ENCODE data around the gene DDN.

DDN gene

DNA sequence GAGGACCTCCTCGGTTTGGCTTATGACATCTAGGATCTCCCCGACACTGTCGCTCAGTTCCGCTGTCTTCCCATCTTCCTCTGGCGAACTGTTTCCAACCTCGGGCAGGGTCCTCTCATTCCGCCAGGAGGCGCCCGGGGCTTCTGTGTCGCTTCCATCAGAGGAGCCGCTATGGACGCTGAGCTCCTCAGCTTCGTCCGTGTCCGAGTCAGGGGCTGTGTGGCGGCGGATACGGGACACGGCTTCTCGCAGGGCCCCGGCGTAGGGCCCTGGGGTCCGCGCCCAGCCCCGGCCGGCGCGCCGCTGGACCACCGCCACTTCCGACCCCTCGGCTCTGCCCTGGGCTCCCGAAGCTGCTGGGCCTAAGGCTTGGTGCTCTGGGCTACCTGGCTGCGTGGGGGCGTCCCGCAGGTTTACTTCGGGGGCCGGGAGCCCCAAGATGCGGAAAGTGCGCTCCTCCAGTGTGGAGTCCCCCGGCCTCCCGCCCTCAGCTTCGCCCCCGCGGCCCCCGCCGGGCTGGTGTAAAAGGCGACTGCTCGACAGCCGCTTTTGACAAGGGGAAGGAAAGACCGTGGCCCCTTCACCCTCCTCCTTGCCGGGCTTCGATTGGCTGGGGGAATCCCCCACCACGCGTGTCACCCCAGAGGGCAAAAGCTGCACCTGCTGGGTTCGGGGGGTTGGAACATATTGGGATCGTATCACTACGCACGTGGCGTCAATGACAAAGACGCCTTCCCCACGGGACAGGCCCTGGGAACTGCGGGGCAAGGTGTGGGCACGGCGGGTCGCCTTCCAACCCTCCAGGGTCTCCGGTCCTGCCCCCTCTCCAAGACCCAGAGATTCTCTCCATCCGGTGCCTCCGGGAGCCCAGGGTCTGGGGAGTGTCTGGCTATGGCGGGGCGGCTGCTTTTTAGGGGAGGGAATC, 2.1 kb downstream of the DDN start:
- H3K79me1 ChIP-seq (ENCODE audit: low read length) = no peaks in the 10 kb centered on the region
- whole genome bisulfite sequencing (ENCODE audit: extremely low coverage, insufficient coverage, insufficient read length) = no CpG with 5 or more reads among the region's 71 CpGs
- no peak overlapping the region for H3K4me3 ChIP-seq (ENCODE audit: low read depth, low read length)
- H3K27me3 ChIP-seq (ENCODE audit: insufficient read depth, low read length) = peaks cover 41% of the 10 kb centered on the region
- H3K36me3 ChIP-seq (ENCODE audit: control insufficient read depth in 1 of 2, insufficient read depth in 2 of 2, low read length in 2 of 2) = peaks cover 6 to 8% of the 10 kb centered on the region in 2 experiments
- no peak overlapping the region for H4K12ac ChIP-seq (ENCODE audit: low read depth, low read length)
- no peak overlapping the region for H3K27ac ChIP-seq (ENCODE audit: low read depth, low read length)
- H3K14ac ChIP-seq (ENCODE audit: low read length) = no peak overlapping the region
- H4K8ac ChIP-seq (ENCODE audit: low read depth, low read length) = no peak overlapping the region
- H3K4ac ChIP-seq (ENCODE audit: low read depth, low read length) = no peak overlapping the region
- no peak overlapping the region for H2BK120ac ChIP-seq (ENCODE audit: insufficient read depth, low read length, poor library complexity)
- H2AFZ ChIP-seq (ENCODE audit: insufficient read depth, low read length, poor library complexity) = peak overlapping the region; percentile 1
- no peak overlapping the region for H4K91ac ChIP-seq (ENCODE audit: low read depth, low read length)
- no peak overlapping the region for H3K9ac ChIP-seq (ENCODE audit: low read length)
- H2BK5ac ChIP-seq (ENCODE audit: low read depth, low read length, poor library complexity) = no peak overlapping the region
- H3K4me2 ChIP-seq (ENCODE audit: low read length) = peak overlapping the region; percentile 70
- DNase-seq = peak; percentile 72 to 88
- no peak overlapping the region for H3K23ac ChIP-seq (ENCODE audit: low read length)
- peaks cover 24 to 27% of the 10 kb centered on the region in 2 experiments for H3K4me1 ChIP-seq (ENCODE audit: control insufficient read depth in 1 of 2, insufficient read depth in 2 of 2, low read length in 2 of 2)
- no peak overlapping the region for H2BK12ac ChIP-seq (ENCODE audit: low read length)
- H3K79me2 ChIP-seq (ENCODE audit: control insufficient read depth, insufficient read depth, low read length, poor library complexity) = no peaks in the 10 kb centered on the region
- no peak overlapping the region for H3K18ac ChIP-seq (ENCODE audit: low read length)
- H3K9me3 ChIP-seq (ENCODE audit: insufficient read depth, low read depth, low read length) = peaks cover 3% of the 10 kb centered on the region
- no peak overlapping the region for H2AK5ac ChIP-seq (ENCODE audit: low read length)

DNA sequence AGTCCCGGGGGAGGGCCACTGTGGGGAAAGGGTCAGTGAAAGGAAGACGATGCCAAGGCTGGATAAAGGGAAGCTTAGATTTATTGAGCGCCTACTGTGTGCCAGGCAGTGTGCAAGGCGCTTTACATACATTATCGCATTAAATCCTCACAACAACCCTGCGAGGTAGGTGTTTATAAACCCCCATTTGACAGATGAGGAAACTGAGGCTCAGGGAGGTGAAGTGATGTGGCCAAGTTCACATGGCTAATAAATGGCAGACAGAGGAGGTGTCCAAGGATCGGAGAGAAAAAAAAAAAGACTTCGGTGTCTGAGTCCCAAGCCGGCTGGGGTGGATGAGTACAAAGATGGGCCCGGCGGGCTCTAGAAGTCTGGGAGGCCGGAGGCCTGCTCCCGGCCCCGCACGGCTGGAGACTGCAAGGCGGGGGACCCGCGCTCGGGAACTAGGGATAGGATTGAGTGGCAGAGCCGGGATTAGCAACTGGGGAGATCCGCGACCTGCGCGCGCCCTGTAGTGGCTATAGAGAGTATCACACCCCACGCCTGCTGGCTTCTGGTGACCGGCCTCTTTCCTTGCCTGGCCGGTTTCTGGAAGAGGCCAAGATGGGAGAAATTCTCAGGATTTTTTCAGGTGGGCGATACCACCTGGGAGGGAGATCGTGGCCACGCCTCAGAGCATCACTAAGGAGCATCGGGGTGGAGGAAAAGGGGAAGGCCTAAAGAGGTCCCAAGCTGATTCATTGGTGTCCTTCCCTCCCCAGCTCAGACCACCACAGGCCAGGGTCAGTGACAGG, 3.9 kb downstream of the DDN start:
- Histone ChIP-seq H2BK5ac (ENCODE audit: low read depth, low read length, poor library complexity) (no peak overlapping the region), H3K18ac (ENCODE audit: low read length) (no peak overlapping the region), H2BK12ac (ENCODE audit: low read length) (no peak overlapping the region), H4K8ac (ENCODE audit: low read depth, low read length) (no peak overlapping the region), H3K4me3 (ENCODE audit: low read depth, low read length) (no peak overlapping the region), H3K4ac (ENCODE audit: low read depth, low read length) (no peak overlapping the region), H3K4me2 (ENCODE audit: low read length) (peak overlapping the region; percentile 48), H3K27ac (ENCODE audit: low read depth, low read length) (no peak overlapping the region), H3K79me1 (ENCODE audit: low read length) (no peaks in the 10 kb centered on the region), H2AK5ac (ENCODE audit: low read length) (no peak overlapping the region), H2BK120ac (ENCODE audit: insufficient read depth, low read length, poor library complexity) (no peak overlapping the region), H3K9me3 (ENCODE audit: insufficient read depth, low read depth, low read length) (peaks cover 3% of the 10 kb centered on the region), H3K36me3 (ENCODE audit: control insufficient read depth in 1 of 2, insufficient read depth in 2 of 2, low read length in 2 of 2) (peaks cover 0 to under 1% of the 10 kb centered on the region in 2 experiments), H3K23ac (ENCODE audit: low read length) (no peak overlapping the region), H4K91ac (ENCODE audit: low read depth, low read length) (no peak overlapping the region), H3K27me3 (ENCODE audit: insufficient read depth, low read length) (peaks cover 41% of the 10 kb centered on the region), H4K12ac (ENCODE audit: low read depth, low read length) (no peak overlapping the region), H3K9ac (ENCODE audit: low read length) (no peak overlapping the region), H2AFZ (ENCODE audit: insufficient read depth, low read length, poor library complexity) (no peak overlapping the region), H3K79me2 (ENCODE audit: control insufficient read depth, insufficient read depth, low read length, poor library complexity) (no peaks in the 10 kb centered on the region), H3K14ac (ENCODE audit: low read length) (no peak overlapping the region), H3K4me1 (ENCODE audit: control insufficient read depth in 1 of 2, insufficient read depth in 2 of 2, low read length in 2 of 2) (peaks cover 24 to 27% of the 10 kb centered on the region in 2 experiments)
- WGBS (ENCODE audit: extremely low coverage, insufficient coverage, insufficient read length) = no CpG with 5 or more reads among the region's 32 CpGs
- DNase-seq = peak; percentile 80 to 88

DNA sequence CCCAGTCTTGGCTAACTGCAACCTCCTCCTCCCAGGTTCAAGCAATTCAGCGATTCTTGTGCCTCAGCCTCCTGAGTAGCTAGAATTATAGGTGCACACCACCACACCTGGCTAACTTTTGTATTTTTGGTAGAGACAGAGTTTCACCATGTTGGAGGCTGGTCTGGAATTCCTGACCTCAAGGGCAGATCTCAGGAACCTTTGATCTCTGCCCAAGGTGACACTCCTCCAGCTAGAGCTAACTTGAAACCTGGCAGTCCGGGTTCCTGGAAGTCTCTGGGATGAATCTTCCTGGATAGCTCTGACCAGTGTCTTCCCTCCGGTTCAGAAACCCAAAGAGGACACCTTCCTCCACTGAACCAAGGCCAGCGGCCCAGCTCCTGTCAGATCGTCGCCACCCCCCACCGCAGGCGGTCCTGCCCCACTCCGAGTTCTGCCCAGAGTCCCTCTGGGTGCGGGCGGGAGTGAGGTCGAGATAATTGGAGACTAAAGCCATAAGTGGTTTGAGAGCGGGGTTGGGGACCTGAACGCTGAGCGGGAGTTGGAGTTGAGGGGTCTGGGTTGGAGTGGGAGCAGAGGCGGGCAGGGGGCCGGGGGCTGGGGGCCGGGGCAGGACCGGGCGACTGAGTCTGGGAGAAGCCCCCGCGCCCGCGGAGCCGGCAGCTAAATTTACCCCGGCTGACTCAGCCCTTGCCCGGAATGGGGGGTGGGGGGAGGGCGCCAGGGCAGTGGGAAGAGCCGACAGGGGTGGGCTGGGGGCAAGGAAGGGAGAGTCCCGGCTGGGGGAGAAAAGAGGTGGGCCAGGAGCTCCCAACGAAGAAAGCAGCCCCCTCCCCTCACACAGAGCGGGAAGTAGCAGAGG, 4.7 kb downstream of the DDN start:
- Histone ChIP-seq H3K14ac (ENCODE audit: low read length) (no peak overlapping the region), H3K4me2 (ENCODE audit: low read length) (no peak overlapping the region), H3K27ac (ENCODE audit: low read depth, low read length) (no peak overlapping the region), H4K91ac (ENCODE audit: low read depth, low read length) (no peak overlapping the region), H4K8ac (ENCODE audit: low read depth, low read length) (no peak overlapping the region), H2BK120ac (ENCODE audit: insufficient read depth, low read length, poor library complexity) (no peak overlapping the region), H3K36me3 (ENCODE audit: control insufficient read depth in 1 of 2, insufficient read depth in 2 of 2, low read length in 2 of 2) (no peaks in the 10 kb centered on the region), H3K79me2 (ENCODE audit: control insufficient read depth, insufficient read depth, low read length, poor library complexity) (no peaks in the 10 kb centered on the region), H2BK12ac (ENCODE audit: low read length) (no peak overlapping the region), H3K9me3 (ENCODE audit: insufficient read depth, low read depth, low read length) (peaks cover 3% of the 10 kb centered on the region), H2AFZ (ENCODE audit: insufficient read depth, low read length, poor library complexity) (no peak overlapping the region), H3K9ac (ENCODE audit: low read length) (no peak overlapping the region), H2AK5ac (ENCODE audit: low read length) (no peak overlapping the region), H3K18ac (ENCODE audit: low read length) (no peak overlapping the region), H3K27me3 (ENCODE audit: insufficient read depth, low read length) (peaks cover 34% of the 10 kb centered on the region), H4K12ac (ENCODE audit: low read depth, low read length) (no peak overlapping the region), H3K4ac (ENCODE audit: low read depth, low read length) (no peak overlapping the region), H3K4me3 (ENCODE audit: low read depth, low read length) (no peak overlapping the region), H2BK5ac (ENCODE audit: low read depth, low read length, poor library complexity) (no peak overlapping the region), H3K23ac (ENCODE audit: low read length) (no peak overlapping the region), H3K4me1 (ENCODE audit: control insufficient read depth in 1 of 2, insufficient read depth in 2 of 2, low read length in 2 of 2) (peaks cover 18 to 22% of the 10 kb centered on the region in 2 experiments), H3K79me1 (ENCODE audit: low read length) (no peaks in the 10 kb centered on the region)
- no peak for DNase-seq
- no CpG with 5 or more reads among the region's 32 CpGs for WGBS (ENCODE audit: extremely low coverage, insufficient coverage, insufficient read length)

DNA sequence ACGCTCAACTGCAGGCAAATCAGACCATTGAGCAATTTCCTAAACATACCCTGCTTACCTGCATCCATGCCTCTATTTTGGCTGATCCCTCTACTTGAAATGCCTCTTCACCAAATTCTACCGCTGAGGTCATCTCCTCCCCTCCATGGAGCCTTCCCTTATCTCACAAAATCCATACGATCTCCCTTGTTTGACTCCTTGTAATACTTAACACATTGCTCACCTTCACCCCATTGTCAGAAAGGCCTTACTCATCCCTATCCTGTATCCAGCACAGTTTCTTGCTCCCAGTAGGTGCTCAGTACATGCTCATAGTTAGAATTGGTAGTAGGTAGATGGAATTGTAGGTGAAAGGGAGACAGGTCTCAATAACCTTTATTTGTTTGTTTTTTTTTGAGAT, 5.4 kb downstream of the DDN start:
- Histone ChIP-seq H3K9ac (ENCODE audit: low read length) (no peak overlapping the region), H3K27me3 (ENCODE audit: insufficient read depth, low read length) (peaks cover 28% of the 10 kb centered on the region), H3K79me2 (ENCODE audit: control insufficient read depth, insufficient read depth, low read length, poor library complexity) (no peaks in the 10 kb centered on the region), H3K27ac (ENCODE audit: low read depth, low read length) (no peak overlapping the region), H3K4me3 (ENCODE audit: low read depth, low read length) (no peak overlapping the region), H2BK5ac (ENCODE audit: low read depth, low read length, poor library complexity) (no peak overlapping the region), H3K18ac (ENCODE audit: low read length) (no peak overlapping the region), H4K91ac (ENCODE audit: low read depth, low read length) (no peak overlapping the region), H4K8ac (ENCODE audit: low read depth, low read length) (no peak overlapping the region), H2BK120ac (ENCODE audit: insufficient read depth, low read length, poor library complexity) (no peak overlapping the region), H3K14ac (ENCODE audit: low read length) (no peak overlapping the region), H2AK5ac (ENCODE audit: low read length) (no peak overlapping the region), H3K9me3 (ENCODE audit: insufficient read depth, low read depth, low read length) (peaks cover 3% of the 10 kb centered on the region), H2BK12ac (ENCODE audit: low read length) (no peak overlapping the region), H2AFZ (ENCODE audit: insufficient read depth, low read length, poor library complexity) (no peak overlapping the region), H3K23ac (ENCODE audit: low read length) (no peak overlapping the region), H3K4ac (ENCODE audit: low read depth, low read length) (no peak overlapping the region), H3K36me3 (ENCODE audit: control insufficient read depth in 1 of 2, insufficient read depth in 2 of 2, low read length in 2 of 2) (no peaks in the 10 kb centered on the region), H3K4me1 (ENCODE audit: control insufficient read depth in 1 of 2, insufficient read depth in 2 of 2, low read length in 2 of 2) (peaks cover 15 to 18% of the 10 kb centered on the region in 2 experiments), H3K4me2 (ENCODE audit: low read length) (no peak overlapping the region), H4K12ac (ENCODE audit: low read depth, low read length) (no peak overlapping the region), H3K79me1 (ENCODE audit: low read length) (no peaks in the 10 kb centered on the region)
- WGBS (ENCODE audit: extremely low coverage, insufficient coverage, insufficient read length) = no CpG with 5 or more reads among the region's 3 CpGs
- peak in 1 of 2 donors; percentile 50 for DNase-seq

Data from trophoblast cell (in vitro differentiated cells and primary cell).